Astrocyte of the cerebellum (primary cell): ENCODE results near the gene JSRP1.

Experiments
- DNase-seq: peaks from one replicate; pipeline ENCODE4 v3.0.0-alpha.2; 2011; ENCODE audit warnings: low read depth
- H3K4me3 ChIP-seq: 2 replicates; pipeline ENCODE4 v1.5.1; 2011; ENCODE audit warnings: mild to moderate bottlenecking, low read depth, low read length, moderate library complexity
- in situ Hi-C: cut with HindIII; loops from 2 replicates; pipeline ENCODE4 v1.10.0; 2017; ENCODE audit warnings: low sequenced_read_pairs
- TF ChIP-seq, protein P1 (sequence below): IDR thresholded peaks from 2 replicates; pipeline ENCODE4 v1.5.1; 2012; ENCODE audit warnings: low read length, low read depth, moderate library complexity, mild to moderate bottlenecking; ENCODE audit errors: missing control alignments

The JSRP1 gene

DNA sequence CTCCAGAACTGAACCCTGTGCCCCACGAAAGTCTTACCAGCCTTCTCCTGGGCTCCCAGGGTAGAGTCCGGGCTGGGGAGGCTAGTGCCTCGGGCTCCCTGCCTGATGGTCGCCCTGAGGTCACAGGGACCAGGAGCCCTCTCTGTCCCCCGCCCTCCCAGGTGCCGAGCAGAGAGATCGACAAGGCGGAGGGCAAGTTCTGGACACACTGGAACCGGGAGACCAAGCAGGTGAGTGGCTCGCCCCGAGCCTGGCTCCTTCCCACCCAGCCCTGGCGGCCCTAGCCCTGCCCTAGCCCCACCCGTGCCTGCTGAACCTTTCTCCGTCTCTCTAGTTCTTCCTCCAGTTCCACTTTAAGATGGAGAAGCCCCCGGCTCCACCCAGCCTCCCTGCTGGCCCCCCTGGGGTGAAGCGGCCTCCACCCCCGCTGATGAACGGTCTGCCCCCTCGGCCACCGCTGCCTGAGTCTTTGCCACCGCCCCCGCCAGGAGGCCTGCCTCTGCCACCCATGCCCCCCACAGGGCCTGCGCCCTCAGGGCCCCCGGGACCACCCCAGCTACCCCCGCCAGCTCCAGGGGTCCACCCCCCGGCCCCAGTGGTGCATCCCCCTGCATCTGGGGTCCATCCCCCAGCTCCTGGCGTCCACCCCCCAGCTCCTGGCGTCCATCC is 8.7 kb downstream of the JSRP1 start:
- in situ Hi-C loops, result no loop called here
- H3K4me3 ChIP-seq, result no peak overlapping the region
- TF ChIP-seq, protein P1, sequence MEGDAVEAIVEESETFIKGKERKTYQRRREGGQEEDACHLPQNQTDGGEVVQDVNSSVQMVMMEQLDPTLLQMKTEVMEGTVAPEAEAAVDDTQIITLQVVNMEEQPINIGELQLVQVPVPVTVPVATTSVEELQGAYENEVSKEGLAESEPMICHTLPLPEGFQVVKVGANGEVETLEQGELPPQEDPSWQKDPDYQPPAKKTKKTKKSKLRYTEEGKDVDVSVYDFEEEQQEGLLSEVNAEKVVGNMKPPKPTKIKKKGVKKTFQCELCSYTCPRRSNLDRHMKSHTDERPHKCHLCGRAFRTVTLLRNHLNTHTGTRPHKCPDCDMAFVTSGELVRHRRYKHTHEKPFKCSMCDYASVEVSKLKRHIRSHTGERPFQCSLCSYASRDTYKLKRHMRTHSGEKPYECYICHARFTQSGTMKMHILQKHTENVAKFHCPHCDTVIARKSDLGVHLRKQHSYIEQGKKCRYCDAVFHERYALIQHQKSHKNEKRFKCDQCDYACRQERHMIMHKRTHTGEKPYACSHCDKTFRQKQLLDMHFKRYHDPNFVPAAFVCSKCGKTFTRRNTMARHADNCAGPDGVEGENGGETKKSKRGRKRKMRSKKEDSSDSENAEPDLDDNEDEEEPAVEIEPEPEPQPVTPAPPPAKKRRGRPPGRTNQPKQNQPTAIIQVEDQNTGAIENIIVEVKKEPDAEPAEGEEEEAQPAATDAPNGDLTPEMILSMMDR, result no peak
- no peak for DNase-seq

DNA sequence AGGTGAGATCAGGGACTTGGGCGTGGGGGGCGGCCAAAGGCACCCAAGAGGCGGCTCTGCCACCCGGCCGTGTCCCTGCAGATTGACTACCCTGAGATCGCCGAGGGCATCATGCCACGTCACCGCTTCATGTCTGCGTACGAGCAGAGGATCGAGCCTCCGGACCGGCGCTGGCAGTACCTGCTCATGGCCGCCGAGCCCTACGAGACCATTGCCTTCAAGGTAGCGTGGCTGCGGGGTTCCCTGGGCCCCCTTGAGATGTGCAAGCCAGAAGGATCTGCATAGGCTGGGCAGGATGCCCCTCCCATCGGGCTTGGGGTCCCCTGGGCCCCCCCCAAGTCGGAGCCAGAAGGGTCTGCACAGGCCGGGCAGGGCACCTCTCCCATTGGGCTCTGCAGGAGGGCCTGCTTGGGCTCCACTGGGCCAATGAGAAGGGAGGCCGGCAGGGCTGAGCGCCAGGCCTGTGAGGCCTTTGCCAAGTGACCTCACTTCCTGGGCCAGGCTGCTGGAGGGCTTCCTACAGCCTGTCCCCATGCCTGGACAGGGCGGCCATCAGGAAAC is 9.3 kb downstream of the JSRP1 start:
- in situ Hi-C loops, result no loop called here
- TF ChIP-seq, protein P1, result no peak
- no peak for DNase-seq
- no peak overlapping the region for H3K4me3 ChIP-seq

GRCh38 chr19:2246014-2246620 is 10.1 kb downstream of the JSRP1 start:
- TF ChIP-seq, protein P1, result no peak
- DNase-seq, result no peak
- in situ Hi-C loops, result no loop called here
- no peak overlapping the region for H3K4me3 ChIP-seq

DNA sequence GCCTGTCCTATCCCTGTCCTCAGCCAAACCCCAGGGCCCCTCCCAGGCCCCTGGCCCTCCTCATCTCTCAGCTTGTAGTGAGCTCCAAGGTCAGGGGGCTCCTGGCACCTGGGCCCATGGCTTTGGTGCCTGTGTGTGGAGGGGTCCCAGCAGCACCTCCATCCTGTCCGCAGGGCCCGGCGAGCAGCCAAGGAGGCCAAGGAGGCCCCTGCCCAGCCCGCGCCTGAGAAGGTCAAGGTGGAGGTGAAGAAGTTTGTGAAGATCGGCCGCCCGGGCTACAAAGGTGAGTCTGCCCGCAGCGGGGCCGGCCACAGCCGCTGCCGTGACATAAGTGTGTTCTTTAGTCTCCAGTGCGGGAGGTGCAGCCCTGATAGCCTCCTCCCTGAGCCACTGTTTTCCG is 10.9 kb downstream of the JSRP1 start:
- TF ChIP-seq, protein P1, result no peak
- in situ Hi-C loops, result no loop called here
- H3K4me3 ChIP-seq, result no peak overlapping the region
- no peak for DNase-seq

GRCh38 chr19:2244486-2244885 is 11.7 kb downstream of the JSRP1 start:
- no peak for DNase-seq
- H3K4me3 ChIP-seq, result no peak overlapping the region
- in situ Hi-C loops, result no loop called here
- TF ChIP-seq, protein P1, result no peak

DNA sequence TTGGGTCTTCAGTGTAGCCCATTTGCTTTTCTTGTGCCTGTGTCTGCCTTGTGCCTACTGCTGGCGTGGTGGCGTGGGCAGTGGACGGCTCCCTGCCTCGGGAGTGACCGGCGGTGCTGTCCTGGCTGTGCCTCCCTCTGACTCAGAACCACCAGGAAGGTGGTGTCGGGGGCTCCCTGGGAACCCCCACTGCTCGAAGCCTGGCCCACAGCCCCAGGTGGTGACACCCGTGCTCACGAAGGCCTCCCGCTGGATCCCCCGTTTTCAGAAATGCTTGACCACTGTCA is 12.1 kb downstream of the JSRP1 start:
- in situ Hi-C loops, result no loop called here
- TF ChIP-seq, protein P1, result no peak
- DNase-seq, result no peak
- no peak overlapping the region for H3K4me3 ChIP-seq
